Measurements from ENCODE around the gene TSGA10.
A peak's percentile ranks its signal among the peaks of the same experiment; 100 is the strongest.
"Not testable (repeated sequence)": the region's sequence is repeated elsewhere in the genome, so short reads cannot be mapped to it uniquely, and the experiment has no call there.

TSGA10 gene

GRCh38 chr2:99152199-99152895 is 2.4 kb downstream of the TSGA10 start:
- no peak for DNase-seq

GRCh38 chr2:99150706-99151105 is 4.0 kb downstream of the TSGA10 start:
- DNase-seq: no peak

GRCh38 chr2:99141110-99142108 is 13.3 kb downstream of the TSGA10 start, which contains the start of gene C2orf15:
C2orf15 (plus strand) TSS chr2:99141707; CDS start chr2:99150559, 8,852 bp downstream.
- DNase-seq: peak; percentile 97

GRCh38 chr2:99140860-99141109 is 14.0 kb downstream of the TSGA10 start:
- DNase-seq: no peak

GRCh38 chr2:99140056-99140859 is 14.5 kb downstream of the TSGA10 start:
- DNase-seq: no peak

GRCh38 chr2:99139003-99139402 is 15.7 kb downstream of the TSGA10 start:
- DNase-seq: no peak

- DNase-seq: not testable (repeated sequence)
These were observed 19.6 kb downstream of the TSGA10 start for GRCh38 chr2:99135044-99135556.

GRCh38 chr2:99127981-99128380 is 26.8 kb downstream of the TSGA10 start:
- DNase-seq: no peak

GRCh38 chr2:99112617-99113016 is 42.1 kb downstream of the TSGA10 start:
- no peak for DNase-seq

GRCh38 chr2:99111945-99112344 is 42.8 kb downstream of the TSGA10 start:
- no peak for DNase-seq

- no peak for DNase-seq
These were observed 43.5 kb downstream of the TSGA10 start for GRCh38 chr2:99111236-99111635.

GRCh38 chr2:99106913-99107312 is 47.8 kb downstream of the TSGA10 start:
- no peak for DNase-seq

- DNase-seq: no peak
These were observed 50.7 kb downstream of the TSGA10 start for GRCh38 chr2:99104006-99104405.

GRCh38 chr2:99101697-99102096 is 53.0 kb downstream of the TSGA10 start:
- DNase-seq: no peak

- no peak for DNase-seq
These were observed 58.0 kb downstream of the TSGA10 start for GRCh38 chr2:99096728-99097127.

- no peak for DNase-seq
These were observed 66.7 kb downstream of the TSGA10 start for GRCh38 chr2:99088017-99088416.

GRCh38 chr2:99086385-99086784 is 68.4 kb downstream of the TSGA10 start:
- no peak for DNase-seq

- DNase-seq: no peak
These were observed 69.3 kb downstream of the TSGA10 start for GRCh38 chr2:99085421-99085820.

- DNase-seq: no peak
These were observed 70.5 kb downstream of the TSGA10 start for GRCh38 chr2:99084256-99084655.

GRCh38 chr2:99081891-99082290 is 72.9 kb downstream of the TSGA10 start:
- DNase-seq: no peak

- no peak for DNase-seq
These were observed 75.5 kb downstream of the TSGA10 start for GRCh38 chr2:99079226-99079625.

- DNase-seq: no peak
These were observed 82.2 kb downstream of the TSGA10 start for GRCh38 chr2:99072551-99072950.
